HG02870 (cell line): ENCODE results near the gene MYH7.
"Not testable (repeated sequence)": the region's sequence is repeated elsewhere in the genome, so short reads cannot be mapped to it uniquely, and the experiment has no call there.

Experiments used
- ATAC-seq: cut with Tn5 transposase; IDR thresholded peaks from one replicate; pipeline ENCODE4 v1.9.1; 2021; ENCODE audit warnings: mild to moderate bottlenecking, moderate library complexity; ENCODE audit not compliant: unreplicated experiment

MYH7 gene

DNA sequence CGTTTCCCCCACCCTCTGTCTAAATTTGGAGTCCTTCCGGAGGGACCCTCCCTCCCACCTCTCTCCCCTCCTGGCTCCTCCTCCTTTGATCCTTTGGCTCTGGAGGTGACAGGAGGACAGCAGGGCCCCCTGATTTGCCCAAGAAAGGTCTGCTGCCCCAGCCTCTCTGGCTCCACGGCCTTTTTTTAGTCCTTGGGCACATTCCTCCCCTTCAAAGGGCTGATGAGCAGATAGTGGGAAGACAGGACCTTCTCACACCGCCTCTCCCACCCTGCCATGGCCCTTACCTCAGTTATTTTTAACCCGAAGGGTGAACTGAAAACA, 27.2 kb downstream of the MYH7 start:
- ATAC-seq, result no peak

DNA sequence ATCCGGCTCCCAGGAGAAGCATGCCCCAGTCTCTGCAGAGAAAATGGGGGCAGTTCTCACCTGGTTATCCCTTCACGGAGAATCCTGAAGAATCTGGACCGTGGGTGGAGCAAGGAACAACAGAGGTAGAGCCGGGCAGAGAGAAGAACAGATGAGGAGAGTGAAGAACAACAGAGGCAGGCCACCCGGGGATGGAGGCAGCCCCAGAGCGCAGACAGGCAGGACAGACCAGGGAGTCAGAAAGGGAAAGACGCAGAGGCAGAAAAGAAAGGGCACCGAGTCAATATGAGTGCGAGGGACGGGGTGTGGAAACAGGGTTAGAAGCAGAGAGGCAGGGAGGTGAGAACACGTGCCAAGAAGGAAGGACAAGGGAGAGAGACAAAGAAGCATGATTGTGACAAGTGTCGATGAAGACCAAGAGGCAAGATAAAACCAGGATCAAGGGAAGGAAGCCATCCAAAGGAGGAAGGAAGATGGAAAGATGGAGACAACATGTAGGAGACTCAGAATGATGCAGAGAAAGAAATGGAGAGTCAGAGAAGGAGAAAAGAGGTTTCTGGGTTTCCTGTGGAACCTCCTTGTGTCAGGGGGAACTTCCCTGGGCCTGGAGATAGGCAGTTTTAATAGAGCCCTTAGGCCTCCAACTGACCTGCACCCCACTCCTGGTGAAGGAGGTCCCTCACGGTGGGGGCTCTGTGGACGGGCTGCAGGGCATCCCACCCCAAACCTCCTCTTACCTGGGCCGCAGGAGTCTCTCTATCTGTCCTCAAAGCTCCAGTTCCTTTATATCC, 27.7 kb downstream of the MYH7 start, which contains the start of gene MYH6:
MYH6 (minus strand) TSS at position 758 of the 791 bp plus-strand sequence. CDS start 1,050 bp downstream, outside the sequence.
- ATAC-seq, result no peak

DNA sequence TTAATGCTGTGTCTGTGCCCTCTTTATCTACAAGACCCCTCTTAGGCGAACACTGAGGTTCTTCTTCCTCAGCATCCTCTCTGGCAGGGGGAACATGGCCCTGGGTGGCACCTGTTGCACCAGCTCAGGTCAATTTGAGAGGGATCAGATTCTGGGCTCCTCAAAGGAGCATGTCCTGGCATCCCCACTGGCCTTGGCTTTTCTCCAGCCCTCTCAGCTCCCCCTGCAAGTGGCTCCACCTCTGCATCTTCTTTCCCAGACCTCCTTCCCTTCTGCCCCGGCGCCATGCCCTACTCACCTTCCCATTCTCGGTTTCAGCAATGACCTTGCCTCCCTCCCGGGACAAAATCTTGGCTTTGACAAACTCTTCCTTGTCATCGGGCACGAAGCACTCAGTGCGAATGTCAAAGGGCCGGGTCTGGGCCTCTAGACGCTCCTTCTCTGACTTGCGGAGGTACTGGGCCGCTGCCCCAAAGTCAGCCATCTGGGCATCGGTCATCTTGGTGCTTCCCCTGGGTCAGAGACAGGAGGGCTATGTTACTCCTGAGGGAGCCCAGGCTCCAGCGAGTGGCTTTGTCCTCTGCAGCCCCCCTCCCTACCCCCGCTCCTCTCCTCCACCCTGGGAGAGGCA, 28.6 kb downstream of the MYH7 start:
- no peak for ATAC-seq

DNA sequence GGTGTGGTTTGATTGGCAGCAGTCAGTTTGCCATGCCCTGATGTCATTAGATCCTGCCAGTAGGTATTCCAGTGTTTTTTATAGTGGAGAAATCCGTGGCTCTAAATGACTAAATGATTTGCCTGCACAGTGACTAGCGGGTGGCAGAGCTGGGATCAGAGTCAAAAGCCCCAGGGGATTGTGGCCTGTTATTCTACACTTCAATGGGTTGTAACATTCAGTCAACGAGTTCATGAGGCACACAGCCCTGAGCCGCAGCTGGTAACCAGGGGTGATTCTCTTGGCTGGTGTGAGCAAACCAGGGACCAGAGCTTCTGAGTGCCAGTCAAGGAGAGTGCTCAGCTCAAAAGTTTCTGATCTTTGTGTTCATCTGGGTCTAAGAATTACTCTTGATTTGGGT, 29.2 kb downstream of the MYH7 start:
- ATAC-seq, result no peak

DNA sequence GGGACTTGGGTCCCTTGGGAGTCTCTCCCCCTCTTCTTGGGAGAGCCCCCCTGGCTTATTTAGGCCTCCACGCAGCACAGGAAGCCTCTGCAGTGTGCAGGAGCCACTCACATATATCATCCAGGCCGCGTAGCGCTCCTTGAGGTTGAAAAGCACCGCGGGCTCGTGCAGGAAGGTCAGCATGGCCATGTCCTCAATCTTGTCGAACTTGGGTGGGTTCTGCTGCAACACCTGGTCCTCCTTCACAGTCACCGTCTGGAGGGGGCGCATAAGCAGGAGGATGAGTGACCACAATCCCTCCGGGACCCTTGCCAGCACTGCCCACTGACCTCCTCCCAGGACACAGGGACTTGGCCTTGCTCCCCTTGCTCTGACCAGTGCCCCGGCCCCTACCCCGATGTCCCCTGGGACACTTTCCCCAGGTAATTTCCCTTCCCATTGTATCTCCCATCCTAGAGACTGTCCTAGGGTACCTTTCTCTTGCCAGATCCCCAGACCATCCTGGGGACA, 29.9 kb downstream of the MYH7 start:
- ATAC-seq, result no peak

DNA sequence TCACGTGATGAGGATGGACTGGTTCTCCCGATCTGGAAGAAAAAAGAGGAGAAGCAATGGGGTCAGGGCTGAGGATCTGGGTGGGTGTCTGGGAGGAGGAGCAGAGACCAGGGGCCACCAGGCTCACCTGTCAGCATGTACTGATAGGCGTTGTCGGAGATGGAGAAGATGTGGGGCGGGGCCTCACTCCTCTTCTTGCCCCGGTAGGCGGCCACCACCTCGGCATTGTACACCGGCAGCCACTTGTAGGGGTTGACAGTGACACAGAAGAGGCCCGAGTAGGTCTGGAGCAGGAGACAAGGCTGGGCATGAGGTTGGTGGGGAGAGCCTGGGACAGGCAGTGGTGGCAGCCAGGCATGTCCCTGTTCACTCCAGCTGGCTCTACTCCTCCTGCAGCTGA, 30.4 kb downstream of the MYH7 start:
- no peak for ATAC-seq

DNA sequence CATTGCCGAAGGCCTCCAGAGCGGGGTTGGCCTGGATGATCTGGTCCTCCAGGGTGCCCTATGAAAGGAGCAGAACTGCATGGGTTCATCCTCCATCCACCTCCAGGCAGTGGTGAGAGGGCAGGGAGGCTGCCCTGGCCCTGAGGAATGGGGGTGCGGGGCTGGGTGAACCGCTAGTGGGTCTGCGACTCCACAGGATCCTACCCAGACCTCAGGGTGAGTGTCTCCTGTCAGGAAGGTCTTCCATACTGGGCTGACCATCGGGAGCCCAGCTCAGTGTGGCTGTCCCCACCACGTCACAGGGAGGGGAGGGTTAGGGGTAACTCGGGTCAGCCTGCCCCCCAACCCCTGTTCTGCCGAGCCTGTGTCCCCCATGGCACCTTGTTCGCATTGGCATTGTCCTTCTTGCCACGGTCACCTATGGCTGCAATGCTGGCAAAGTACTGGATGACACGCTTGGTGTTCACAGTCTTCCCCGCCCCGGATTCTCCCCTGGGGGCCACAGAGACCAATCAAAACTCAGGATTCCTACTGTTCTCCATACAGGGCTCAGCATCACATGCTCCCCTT, 31.0 kb downstream of the MYH7 start:
- ATAC-seq, result no peak

DNA sequence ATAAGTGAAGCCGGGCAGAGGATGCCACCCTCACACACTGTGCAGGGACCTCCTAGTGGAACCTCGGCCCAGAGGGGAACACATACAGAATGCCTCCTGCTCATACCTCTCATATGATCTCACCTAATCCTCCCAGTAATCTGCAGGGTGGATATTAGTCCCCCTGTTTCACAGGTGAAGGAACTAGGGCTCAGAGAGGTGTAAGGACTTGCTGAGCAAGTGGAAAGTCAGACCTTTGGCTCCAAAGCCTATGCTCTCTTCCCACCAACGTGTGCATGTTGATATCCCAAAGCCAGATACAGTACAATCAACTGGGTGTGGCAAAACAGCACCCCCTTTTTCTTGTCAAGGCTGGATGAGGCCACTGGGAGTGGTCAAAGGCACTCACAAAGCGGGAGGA, 31.6 kb downstream of the MYH7 start:
- no peak for ATAC-seq

DNA sequence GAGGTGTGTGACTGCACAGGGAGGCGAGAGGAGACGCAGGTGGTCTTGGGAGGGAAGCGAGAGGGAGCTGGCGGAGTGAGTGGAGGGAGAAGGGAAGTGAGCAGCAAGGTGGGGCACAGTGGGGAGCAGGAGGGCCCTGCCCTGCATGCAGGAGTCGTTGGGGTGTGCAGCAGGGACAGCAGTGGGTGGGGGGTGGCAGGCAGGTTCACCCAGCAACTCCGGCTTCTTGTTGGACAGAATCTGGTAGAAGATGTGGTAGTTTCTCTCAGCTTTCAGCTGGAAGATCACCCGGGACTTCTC, 32.4 kb downstream of the MYH7 start:
- ATAC-seq, result no peak

DNA sequence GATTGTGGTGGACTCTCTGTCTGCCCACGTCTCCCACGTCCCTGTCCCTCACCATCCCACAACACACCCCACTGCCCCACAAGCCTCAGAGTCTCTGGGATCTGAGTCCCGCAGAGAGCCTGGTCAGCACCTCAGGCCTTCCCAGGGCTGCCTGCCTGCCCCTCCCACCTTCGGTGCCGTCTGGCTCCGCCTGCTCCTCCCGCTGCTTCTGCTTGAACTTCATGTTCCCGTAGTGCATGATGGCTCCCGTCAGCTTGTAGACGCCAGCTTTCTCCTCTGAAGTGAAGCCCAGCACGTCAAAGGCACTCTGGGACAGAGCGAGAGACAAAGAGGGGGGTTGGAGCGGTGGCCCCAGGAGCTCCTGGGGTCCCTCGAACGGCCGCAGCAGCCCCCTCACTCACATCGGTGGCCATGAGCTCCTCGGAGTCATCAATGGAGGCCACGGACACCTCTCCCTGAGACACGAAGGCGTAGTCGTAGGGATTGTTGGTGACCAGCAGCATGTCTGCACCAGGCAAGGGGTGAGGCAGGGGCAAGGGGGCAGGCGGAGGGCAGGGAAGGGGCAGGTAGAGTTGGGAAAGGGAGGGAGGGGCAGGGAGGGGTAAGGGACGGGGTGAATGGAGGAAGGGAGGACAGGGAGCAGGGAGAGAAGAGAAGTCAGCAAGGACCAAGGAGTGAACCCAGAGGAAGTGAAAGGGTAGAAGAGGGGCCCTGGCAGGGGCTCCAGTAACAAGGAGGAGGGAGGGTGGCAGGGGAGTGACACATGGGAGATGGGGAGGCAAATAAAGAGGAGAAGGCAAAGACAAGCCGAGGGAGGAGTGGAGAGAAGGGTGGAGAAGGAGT, 32.9 kb downstream of the MYH7 start:
- no peak for ATAC-seq

DNA sequence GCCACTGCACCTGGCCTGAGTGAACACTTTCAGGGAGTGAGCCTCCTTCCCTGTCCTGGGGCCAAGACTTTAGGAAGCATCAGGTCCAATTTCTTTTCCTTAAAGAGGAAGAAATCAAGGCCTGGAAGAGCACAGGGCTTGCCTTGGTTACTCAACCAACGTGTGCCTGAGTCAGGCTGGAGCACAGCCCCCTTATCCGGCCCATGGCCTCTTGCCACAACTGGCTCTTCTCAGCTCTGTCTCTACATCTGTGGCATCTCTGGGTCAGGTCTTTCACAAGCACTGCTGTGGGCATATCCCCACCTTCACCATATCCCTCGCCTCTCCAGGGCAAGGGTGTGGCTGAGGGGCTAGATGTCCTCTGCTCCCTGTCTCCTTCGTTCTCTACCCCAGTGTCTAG, 34.2 kb downstream of the MYH7 start:
- ATAC-seq, result no peak

DNA sequence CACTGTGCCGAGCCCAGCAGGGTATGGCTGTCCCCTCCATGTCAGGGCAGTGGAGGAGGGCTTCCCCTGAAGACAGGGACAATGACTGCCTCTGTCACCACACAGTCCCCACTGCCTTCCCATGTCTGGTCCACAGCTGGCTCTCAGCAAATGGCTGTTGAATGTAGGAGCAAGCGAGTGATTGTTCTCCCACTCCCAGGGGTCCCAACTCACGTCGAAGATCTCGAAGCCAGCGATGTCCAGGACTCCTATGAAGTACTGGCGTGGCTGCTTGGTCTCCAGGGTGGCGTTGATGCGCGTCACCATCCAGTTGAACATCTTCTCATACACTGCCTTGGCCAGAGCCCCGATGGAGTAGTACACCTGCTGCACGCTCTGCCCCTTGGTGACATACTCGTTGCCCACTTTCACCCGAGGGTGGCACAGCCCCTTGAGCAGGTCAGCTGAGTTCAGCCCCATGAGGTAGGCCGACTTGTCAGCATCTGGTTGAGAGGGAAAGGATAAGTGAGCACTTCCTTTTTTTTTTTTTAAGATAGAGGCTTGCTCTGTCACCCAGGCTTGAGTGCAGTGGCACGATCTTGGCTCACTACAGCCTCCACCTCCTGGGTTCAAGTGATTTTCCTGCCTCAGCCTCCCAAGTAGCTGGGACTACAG, 34.8 kb downstream of the MYH7 start:
- ATAC-seq, result not testable (repeated sequence)

DNA sequence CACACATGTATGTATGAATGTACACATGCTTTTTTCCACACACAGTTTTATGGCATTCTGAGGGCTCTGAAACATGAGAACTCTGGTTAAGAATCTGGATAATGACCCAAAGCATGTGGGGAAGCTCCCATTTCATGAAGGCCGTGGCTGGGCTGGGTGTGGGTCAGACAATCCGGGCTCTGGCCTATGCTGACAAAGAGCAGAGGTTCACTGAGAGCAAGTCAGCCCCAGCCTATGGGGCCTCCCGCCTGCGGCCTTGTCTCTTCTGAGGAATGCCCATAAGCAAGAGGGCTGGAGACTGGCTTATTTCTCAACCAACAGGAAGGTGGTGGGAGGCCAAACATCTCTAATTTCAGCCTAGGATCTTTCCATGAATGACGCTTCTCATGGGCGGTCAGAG, 35.9 kb downstream of the MYH7 start:
- no peak for ATAC-seq

DNA sequence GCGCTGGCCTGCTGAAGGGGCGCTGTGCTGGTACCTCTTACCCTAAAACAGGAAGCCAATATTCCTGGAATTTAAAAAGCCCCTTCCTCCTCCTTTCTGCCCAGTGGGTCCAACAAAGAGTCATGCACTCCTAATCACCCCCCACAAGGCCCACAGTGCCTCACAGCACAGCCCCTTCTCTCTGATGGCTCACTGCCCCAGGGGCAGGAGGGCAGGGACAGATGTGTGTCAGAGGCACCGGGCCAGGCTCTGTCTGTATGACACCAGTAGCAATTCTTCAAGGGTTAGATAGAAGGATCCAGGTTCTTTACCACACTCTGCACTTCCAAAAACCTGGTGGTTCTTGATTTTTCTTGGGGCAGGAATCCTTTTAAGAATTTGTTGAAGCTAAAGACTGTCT, 36.3 kb downstream of the MYH7 start:
- ATAC-seq, result no peak

DNA sequence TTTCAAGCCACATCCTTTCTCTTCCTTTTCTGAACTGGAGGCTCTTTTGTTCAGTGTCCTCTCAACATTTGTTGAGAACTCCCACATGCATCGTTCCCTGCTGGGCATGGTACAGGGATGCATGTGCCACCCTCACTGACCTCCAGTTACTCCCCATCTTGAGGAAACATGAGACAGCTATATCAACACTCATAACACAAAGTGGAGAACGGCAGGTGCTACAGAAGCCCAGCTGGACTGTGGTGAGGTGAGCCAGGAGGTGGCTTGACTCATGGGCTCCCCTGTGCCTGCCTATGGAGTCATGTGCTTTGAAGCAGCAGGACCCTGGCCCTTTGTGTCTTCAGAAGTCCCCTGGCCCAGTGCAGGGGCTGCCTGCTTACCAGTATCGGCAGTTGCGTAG, 37.1 kb downstream of the MYH7 start:
- ATAC-seq, result no peak

DNA sequence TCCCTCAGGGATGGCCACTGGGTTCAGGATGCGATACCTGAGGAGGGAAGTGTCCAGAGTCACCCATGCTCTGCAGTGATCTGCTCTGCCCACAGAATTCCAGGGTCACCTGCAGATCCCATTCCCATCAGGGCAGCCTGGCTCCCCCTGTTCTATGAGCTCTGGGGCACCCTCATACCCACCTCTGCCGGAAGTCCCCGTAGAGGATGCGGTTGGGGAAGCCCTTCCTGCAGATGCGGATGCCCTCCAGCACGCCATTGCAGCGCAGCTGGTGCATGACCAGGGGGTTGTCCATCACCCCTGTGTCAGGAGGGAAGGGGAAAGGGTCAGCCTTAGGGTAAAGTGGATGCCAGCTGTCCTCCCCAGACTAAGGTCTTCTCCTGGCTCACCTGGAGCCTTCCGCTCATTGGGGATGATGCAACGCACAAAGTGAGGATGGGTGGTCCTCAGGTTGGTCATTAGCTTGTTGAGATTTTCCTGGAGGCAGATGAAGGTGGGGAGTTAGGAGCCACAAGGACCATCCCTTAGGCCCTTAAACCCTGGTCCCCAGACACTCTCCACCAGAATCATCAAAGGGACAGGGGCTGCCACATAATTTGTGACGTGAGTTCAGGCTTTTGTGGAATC, 38.6 kb downstream of the MYH7 start:
- no peak for ATAC-seq

DNA sequence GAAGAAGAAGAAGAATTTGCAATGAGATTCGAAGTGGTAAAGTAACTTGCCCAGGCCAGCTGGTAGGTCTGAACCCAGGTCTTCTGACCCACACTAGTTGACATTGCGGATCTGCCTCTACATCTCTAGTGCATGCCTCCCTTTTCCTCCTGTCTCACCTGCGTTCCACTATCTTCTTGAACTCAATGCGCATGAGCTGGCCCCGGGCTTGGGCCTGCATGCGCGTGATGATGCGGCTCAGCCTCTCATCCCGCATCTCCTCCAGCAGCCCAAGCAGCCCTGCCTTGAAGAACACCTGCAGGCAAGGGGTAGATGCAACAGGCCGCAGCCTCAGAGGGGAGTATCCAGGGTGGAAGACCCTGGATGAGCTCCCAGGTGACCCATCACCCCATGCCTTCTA, 39.3 kb downstream of the MYH7 start:
- ATAC-seq, result no peak

DNA sequence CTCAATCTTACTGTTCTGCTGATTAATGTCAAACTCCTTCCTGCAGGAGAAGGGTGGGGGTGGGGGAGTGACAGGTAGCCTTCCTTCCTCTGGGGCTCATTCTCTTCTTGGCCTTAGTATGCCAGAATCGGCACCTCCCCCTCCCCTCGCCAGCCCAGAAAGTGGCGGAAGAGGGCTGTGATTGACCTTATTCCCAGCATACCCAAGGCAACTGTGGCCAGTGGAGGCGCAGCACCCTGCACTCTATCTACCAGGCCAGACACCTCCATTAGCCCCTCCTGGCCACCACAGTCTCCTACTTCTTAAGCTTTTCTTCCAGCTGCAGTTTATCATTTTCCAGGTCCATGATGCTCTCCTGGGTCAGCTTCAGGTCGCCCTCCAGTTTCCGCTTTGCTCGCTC, 42.8 kb downstream of the MYH7 start:
- no peak for ATAC-seq

DNA sequence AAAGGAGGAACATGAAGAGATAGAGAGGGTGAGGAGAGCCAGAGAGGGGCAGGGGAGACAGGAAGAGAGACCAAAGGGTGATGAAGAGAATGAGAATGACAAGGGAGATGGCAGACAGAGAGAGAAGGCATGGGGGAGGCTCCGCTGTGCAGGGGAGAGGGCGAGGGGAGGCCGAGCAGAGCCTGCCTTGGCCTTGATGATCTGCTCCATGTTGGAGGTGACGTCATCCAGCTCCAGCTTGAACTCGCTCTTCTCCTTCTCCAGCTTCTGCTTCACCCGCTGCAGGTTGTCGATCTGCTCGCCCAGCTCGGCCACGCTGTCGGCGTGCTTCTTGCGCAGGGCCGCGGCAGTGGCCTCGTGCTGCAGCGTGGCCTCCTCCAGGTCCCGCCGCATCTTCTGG, 45.6 kb downstream of the MYH7 start:
- not testable (repeated sequence) for ATAC-seq

DNA sequence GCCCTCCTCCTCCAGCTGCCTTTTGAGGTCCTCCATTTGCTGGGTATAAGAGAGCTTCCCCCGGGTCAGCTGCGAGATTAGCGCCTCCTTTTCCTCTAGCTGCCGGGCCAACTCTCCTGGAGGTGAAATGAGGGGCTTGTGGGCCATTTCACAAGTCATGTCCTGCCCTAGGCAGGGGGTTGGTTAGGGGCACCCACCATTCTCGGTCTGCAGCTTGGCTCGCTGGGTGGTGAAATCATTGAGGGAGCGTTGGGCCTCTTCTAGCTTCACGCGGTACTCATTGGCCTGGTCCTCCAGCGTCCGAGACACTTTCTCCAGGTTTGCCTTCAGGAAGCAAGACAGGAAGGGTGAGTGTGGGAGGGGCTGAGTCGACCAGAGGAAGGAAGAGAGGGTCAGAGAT, 46.1 kb downstream of the MYH7 start:
- no peak for ATAC-seq

DNA sequence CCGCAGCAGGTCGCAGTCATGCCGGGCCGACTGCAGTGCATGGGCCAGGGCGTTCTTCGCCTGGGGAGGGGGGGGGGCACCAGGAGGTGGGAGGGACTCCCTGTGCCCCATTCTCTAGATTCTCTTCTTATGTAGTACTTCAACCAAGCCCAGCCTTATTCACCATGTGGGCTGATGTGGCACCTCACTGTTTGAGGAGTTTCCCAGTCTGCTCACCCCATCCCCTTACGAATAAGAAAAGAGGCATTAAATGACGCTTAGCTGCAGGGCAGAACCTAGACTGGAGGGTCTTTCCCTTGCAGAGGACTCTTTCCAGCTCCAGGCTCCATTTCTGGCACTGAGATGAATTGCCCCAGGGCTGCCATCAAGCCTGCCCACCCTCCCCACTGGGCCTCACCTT, 46.5 kb downstream of the MYH7 start:
- ATAC-seq, result no peak
